NB4 (cell line): ENCODE measurements around the gene CELF4.

Source experiments
- DNase-seq: peaks from one replicate; pipeline ENCODE4 v3.0.0; 2010; ENCODE audit warnings: low read depth
- H3K4me3 ChIP-seq: one replicate; pipeline ENCODE4 v1.5.1; 2011; ENCODE audit warnings: mild to moderate bottlenecking, low read depth, low read length, moderate library complexity
- CTCF ChIP-seq: IDR thresholded peaks from one replicate; pipeline ENCODE4 v1.5.1; 2012; ENCODE audit warnings: low read depth, low read length
- MAX ChIP-seq: IDR thresholded peaks from 2 replicates; pipeline ENCODE4 v1.6.1; 2011; ENCODE audit warnings: low read depth, low read length
- MYC ChIP-seq: IDR thresholded peaks from 2 replicates; pipeline ENCODE4 v1.6.1; 2011; ENCODE audit warnings: low read depth, low read length
- POLR2A ChIP-seq: IDR thresholded peaks from 2 replicates; pipeline ENCODE4 v1.6.1; 2011; ENCODE audit warnings: mild to moderate bottlenecking; ENCODE audit not compliant: insufficient read length; ENCODE audit errors: extremely low read depth

The CELF4 gene

GRCh38 chr18:37473195-37473840 lies 92.3 kb downstream of the CELF4 start:
- TF ChIP-seq MYC, result no peak
- TF ChIP-seq MAX, result no peak
- no peak for TF ChIP-seq POLR2A
- TF ChIP-seq CTCF, result no peak
- no peak for DNase-seq
- no peak overlapping the region for H3K4me3 ChIP-seq

- H3K4me3 ChIP-seq, result no peak overlapping the region
- no peak for TF ChIP-seq POLR2A
- TF ChIP-seq MAX, result no peak
- no peak for TF ChIP-seq MYC
- TF ChIP-seq CTCF, result no peak
- DNase-seq, result no peak
Observed at GRCh38 chr18:37471637-37472036, 94.0 kb downstream of the CELF4 start.

GRCh38 chr18:37470986-37471385 lies 94.6 kb downstream of the CELF4 start:
- no peak for DNase-seq
- H3K4me3 ChIP-seq, result no peak overlapping the region
- no peak for TF ChIP-seq MYC
- TF ChIP-seq MAX, result no peak
- TF ChIP-seq CTCF, result no peak
- no peak for TF ChIP-seq POLR2A

- DNase-seq, result no peak
- TF ChIP-seq CTCF (no peak), MYC (no peak), POLR2A (no peak), MAX (no peak)
- H3K4me3 ChIP-seq, result no peak overlapping the region
Observed at GRCh38 chr18:37467002-37467662, 98.5 kb downstream of the CELF4 start.

GRCh38 chr18:37465958-37466357 lies 99.6 kb downstream of the CELF4 start:
- no peak for DNase-seq
- no peak overlapping the region for H3K4me3 ChIP-seq
- TF ChIP-seq MYC (no peak), CTCF (no peak), POLR2A (no peak), MAX (no peak)
